ENCODE results near the gene ZNF630.

The ZNF630 gene

DNA sequence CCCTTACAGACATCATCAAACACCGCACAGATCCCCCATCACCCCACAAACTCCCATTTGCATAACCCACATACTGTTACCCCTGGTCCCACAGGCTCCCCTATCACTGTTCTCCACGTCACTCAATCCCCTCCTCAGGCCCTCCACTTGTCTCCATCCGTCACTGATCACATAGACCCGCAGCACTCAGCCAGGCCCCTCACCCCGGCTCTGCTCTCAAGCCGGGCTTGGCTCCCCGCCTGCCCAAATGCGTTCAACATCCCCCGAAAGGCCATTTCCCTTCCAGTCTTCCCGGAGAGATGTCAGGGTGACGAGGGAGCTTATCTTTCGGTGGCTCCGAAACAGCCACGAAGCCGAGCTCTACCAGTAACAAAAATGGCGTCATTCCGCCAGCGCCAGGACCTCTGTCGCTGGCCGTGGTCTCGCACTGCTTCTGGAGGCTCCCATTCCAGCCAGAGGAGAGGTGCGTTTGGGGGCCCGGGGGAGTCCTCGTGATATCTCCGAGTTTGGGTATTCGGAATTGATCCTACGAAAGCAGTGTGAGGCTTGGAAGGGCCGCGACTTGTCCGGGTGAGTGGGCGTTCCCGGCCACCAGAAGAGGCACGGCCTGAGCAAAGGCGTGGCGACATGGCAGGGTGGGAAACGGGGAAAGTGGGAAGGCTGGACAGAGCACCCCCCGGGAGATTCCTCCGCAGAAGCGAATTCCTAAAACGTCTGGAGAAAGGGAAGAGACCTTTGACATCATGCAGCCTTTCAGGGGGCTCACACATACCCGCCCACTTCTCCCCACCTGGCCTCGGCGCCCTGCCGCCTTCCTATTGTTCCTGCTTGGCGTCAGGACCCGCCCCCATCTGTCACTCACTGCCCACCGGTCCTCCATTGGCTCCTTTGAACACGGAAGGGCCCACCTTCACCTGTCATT lies at the start of gene ZNF630:
TSS of gene ZNF630 (minus strand) at position 577 of the 922 bp plus-strand sequence. CDS start 4,754 bp downstream, outside the sequence.
- TF ChIP-seq CTCF (IDR thresholded peaks at IDR 0.05; ENCODE audit: low read depth, low read length, poor library complexity, severe bottlenecking) = no peak
- no peak for TF ChIP-seq EZH2phosphoT487 (IDR thresholded peaks at IDR 0.05; ENCODE audit: borderline replicate concordance, low read length)
- no peaks in the 10 kb centered on the region for H3K27me3 ChIP-seq (ENCODE audit: control insufficient read depth, low read length)
- no peaks in the 10 kb centered on the region for H3K9me3 ChIP-seq (ENCODE audit: control insufficient read depth, insufficient read depth, low read length)

GRCh38 chrX:48107717-48108116 lies 36.3 kb upstream of the ZNF630 start:
- no peaks in the 10 kb centered on the region for H3K79me2 ChIP-seq (ENCODE audit: control insufficient read depth, low read length)
- H3K9me3 ChIP-seq (ENCODE audit: control insufficient read depth, insufficient read depth, low read length) = no peaks in the 10 kb centered on the region
- H3K9me2 ChIP-seq (replicated peaks; ENCODE audit: control insufficient read depth, low read length) = no peaks in the 10 kb centered on the region
- H3K27ac ChIP-seq (ENCODE audit: low read depth, low read length) = no peak overlapping the region
- no peaks in the 10 kb centered on the region for H3K27me3 ChIP-seq (ENCODE audit: control insufficient read depth, low read length)
- no peaks in the 10 kb centered on the region for H3K36me3 ChIP-seq (ENCODE audit: control insufficient read depth, low read length)
- H4K20me1 ChIP-seq (ENCODE audit: control insufficient read depth, insufficient read depth, low read depth, low read length) = no peaks in the 10 kb centered on the region
- TF ChIP-seq EZH2phosphoT487 (IDR thresholded peaks at IDR 0.05; ENCODE audit: borderline replicate concordance, low read length) = no peak
- no peak for TF ChIP-seq CTCF (IDR thresholded peaks at IDR 0.05; ENCODE audit: low read depth, low read length, poor library complexity, severe bottlenecking)
- no peaks in the 10 kb centered on the region for H3F3A ChIP-seq (ENCODE audit: control insufficient read depth, insufficient read depth)
- no peak overlapping the region for H3K4me2 ChIP-seq (ENCODE audit: low read length)
- H3K4me1 ChIP-seq (ENCODE audit: control insufficient read depth, low read length) = no peaks in the 10 kb centered on the region
- no peak overlapping the region for H3K4me3 ChIP-seq (ENCODE audit: low read length)

More for the DNA sequence above, at the start of gene ZNF630:
- Histone ChIP-seq H3K4me1 (ENCODE audit: control insufficient read depth, low read length) (peaks cover 15% of the 10 kb centered on the region), H3K9me2 (replicated peaks; ENCODE audit: control insufficient read depth, low read length) (no peaks in the 10 kb centered on the region), H3K79me2 (ENCODE audit: control insufficient read depth, low read length) (no peaks in the 10 kb centered on the region), H3F3A (ENCODE audit: control insufficient read depth, insufficient read depth) (no peaks in the 10 kb centered on the region), H4K20me1 (ENCODE audit: control insufficient read depth, insufficient read depth, low read depth, low read length) (no peaks in the 10 kb centered on the region), H3K27ac (ENCODE audit: low read depth, low read length) (no peak within 1 kb of the TSS; the same call in 1 of the 2 replicates), H3K4me3 (ENCODE audit: low read length) (peak within 1 kb of the TSS; percentile 74), H3K36me3 (ENCODE audit: control insufficient read depth, low read length) (no peaks in the 10 kb centered on the region), H3K4me2 (ENCODE audit: low read length) (peak within 1 kb of the TSS; percentile 60)

GRCh38 chrX:48102874-48103374 lies 31.5 kb upstream of the ZNF630 start:
- Histone ChIP-seq H4K20me1 (ENCODE audit: control insufficient read depth, insufficient read depth, low read depth, low read length) (no peaks in the 10 kb centered on the region), H3K4me1 (ENCODE audit: control insufficient read depth, low read length) (no peaks in the 10 kb centered on the region), H3K9me2 (replicated peaks; ENCODE audit: control insufficient read depth, low read length) (no peaks in the 10 kb centered on the region), H3F3A (ENCODE audit: control insufficient read depth, insufficient read depth) (no peaks in the 10 kb centered on the region), H3K27me3 (ENCODE audit: control insufficient read depth, low read length) (no peaks in the 10 kb centered on the region), H3K9me3 (ENCODE audit: control insufficient read depth, insufficient read depth, low read length) (no peaks in the 10 kb centered on the region), H3K27ac (ENCODE audit: low read depth, low read length) (no peak overlapping the region), H3K4me2 (ENCODE audit: low read length) (no peak overlapping the region), H3K36me3 (ENCODE audit: control insufficient read depth, low read length) (no peaks in the 10 kb centered on the region), H3K79me2 (ENCODE audit: control insufficient read depth, low read length) (no peaks in the 10 kb centered on the region), H3K4me3 (ENCODE audit: low read length) (no peak overlapping the region)
- TF ChIP-seq CTCF (IDR thresholded peaks at IDR 0.05; ENCODE audit: low read depth, low read length, poor library complexity, severe bottlenecking) (no peak), EZH2phosphoT487 (IDR thresholded peaks at IDR 0.05; ENCODE audit: borderline replicate concordance, low read length) (no peak)
